Measurements from ENCODE around the gene TTC39A.

TTC39A gene

DNA sequence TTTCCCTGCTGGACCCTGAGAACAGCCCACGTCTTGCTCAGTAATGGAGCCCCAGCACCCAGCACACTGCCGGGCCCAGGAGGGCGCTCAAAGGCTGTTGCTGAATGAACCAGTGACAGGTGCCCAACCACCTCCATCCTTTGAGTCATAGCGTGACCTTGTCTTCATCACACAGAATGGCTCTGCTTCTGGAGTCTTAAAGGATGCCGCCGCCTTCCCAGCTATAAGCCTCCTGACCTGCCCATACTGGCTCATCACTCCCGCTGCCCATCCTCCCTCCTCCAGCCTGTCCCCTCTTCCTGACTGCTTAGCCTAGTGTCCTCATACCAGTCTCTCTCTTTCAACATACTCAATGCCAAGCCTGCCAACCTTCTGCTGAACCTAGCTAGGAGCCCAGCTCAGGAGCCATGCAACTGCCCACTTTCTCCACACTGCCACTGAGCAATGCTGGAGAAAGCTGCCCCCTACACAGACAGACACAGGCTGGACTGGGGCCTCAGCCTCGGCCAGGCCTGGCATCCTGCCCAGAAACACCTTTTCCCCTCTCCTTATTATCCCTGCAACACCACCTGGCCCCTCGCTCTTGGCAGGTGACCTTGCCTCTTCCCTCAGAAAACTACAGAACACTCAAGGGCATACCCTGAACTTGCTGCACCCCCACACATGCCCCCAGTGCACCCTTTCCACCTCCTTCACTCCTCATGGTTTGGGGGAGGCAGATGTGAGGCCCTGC is 14.1 kb downstream of the TTC39A start:
- in situ Hi-C loops (cut with MboI; ENCODE audit: low sequenced_read_pairs): no loop called here

DNA sequence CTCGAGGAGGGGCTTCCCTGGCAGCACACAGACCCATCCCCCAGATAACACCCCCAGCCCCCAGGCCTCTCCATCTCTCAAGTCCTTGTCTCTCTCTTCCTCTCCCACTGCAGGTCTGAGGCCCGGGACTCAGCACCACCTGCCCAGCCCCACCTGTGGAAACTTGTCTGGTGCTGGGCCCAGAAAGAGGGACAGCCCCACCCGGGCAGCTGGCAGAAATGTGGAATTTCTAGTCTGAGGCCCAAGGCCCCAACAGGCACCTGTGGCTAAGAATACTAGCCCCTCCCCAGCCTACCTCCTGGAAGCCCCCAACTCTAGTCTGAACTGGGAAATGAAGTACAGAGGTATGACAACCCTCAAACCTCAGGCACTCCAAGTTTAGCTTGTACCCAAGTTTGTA is 15.4 kb downstream of the TTC39A start:
- in situ Hi-C loops (cut with MboI; ENCODE audit: low sequenced_read_pairs): no loop called here

- in situ Hi-C loops (cut with MboI; ENCODE audit: low sequenced_read_pairs): no loop called here
These were observed 16.2 kb downstream of the TTC39A start for GRCh38 chr1:51313961-51314777.

GRCh38 chr1:51313268-51313852 is 17.0 kb downstream of the TTC39A start:
- in situ Hi-C loops (cut with MboI; ENCODE audit: low sequenced_read_pairs): no loop called here

DNA sequence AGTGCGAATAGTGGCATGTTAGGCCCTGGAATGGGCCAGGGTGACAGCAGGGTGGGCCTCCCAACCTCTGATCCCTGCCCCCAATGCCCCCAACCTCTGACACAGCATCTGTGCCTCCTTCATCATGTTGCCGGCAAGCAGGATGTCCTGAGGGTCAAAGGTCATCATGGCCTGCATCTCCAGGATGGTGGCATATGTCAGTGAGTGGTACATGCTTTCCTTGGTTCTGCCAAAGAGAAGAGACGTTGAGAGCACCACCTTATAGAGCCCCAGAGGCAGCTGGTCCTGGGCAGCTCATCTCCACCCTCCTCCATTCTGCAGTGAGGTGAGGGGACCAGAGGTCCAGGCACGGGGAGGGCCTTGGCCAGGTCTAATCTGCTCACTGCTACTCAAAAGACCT is 17.6 kb downstream of the TTC39A start:
- in situ Hi-C loops (cut with MboI; ENCODE audit: low sequenced_read_pairs): no loop called here

DNA sequence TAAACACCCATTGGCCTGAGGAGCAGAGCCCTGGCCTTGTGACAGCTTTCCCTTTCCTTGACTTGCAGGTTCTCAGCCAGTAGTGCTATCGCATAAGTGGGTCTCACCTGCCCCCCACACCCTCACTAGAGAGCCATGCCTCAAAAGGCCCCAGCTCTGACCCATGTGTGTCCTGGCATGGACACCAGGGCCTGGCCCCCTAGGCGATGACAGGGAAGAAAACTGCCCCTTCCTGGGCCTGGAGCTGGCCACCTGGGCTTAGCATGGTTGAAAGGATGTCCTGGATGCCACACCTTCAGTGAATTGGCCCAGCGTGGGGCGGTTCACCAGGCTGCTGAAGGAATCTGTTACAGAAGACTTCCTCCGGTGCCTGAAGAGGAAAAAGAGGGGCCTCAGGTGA is 18.5 kb downstream of the TTC39A start:
- in situ Hi-C loops (cut with MboI; ENCODE audit: low sequenced_read_pairs): no loop called here

DNA sequence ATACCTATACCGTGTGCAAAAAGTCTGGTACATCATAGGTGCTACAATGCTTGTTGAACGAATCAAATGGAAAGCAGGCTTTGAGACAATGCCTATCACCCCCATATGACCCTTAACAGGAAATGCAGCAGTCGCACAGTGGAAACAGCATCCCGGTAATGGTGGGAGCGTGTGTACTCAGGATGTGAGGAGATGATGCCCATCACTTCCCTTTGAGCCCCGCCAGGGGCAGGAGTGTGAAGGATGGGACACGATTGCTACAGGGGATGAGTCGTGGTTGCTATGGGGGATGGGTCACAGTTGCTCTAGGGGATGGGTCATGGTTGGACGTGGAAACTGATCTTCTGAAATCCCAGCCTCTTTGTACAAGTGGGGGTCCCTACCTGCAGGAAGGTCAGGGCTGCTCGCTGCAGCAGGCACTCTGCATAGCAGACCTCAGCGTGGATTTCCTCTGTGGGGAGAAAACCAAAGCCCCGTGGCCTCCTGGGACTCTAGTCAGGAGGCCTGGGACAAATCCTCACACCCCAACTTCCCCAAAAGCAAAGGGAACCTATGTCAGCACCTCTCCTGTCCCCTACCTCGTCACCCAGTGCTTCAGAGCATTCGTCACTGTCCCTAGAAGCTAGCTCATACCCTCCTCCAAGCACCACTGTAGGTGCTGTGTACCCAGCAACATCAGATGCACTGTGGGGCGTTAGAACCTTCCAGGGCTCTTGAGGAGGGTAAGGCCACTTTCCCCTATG is 19.3 kb downstream of the TTC39A start:
- in situ Hi-C loops (cut with MboI; ENCODE audit: low sequenced_read_pairs): no loop called here

DNA sequence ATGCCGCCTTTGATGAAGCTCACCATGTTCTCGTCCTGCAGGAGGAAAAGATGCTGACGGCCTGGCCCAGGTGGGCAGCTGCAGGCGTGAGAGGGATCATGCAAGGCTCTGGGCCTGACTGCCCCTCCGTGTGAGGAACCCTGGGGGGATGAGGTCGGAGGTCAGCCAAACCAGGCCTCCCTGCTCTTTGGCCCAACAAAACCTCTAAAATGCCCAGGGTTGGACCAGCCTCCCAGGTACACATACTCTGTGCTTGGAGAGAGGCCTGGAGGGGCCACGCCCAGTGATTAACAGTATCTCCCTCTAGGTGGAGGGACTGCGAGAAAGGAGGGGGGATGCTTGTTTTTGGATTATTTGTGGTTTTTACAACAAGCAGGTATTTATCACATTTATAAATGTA is 21.1 kb downstream of the TTC39A start:
- in situ Hi-C loops (cut with MboI; ENCODE audit: low sequenced_read_pairs): no loop called here

- in situ Hi-C loops (cut with MboI; ENCODE audit: low sequenced_read_pairs): no loop called here
These were observed 21.7 kb downstream of the TTC39A start for GRCh38 chr1:51308636-51309035.

GRCh38 chr1:51306950-51307349 is 23.4 kb downstream of the TTC39A start:
- in situ Hi-C loops (cut with MboI; ENCODE audit: low sequenced_read_pairs): no loop called here

DNA sequence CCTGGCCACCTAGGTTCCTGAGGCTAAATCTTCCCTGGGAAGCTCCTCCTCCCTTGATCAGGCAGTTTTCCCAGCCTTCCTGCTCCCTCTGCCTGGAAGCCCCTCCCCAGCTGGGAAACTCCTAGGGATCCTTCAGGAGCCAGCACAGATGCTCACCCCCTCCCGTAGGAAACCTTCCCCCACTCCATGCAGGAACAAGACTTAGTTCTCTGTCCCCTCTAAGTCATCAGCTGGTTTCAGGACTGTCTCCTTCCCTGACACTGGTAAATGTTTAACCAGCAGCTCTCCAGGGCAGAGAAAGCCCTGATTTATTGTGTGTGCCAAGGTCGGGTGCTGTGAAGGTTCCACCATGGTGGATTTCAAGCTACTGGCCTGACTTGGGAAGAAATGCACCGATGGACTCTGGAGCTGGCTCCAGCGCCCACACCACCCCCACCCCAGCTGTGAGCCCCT is 25.0 kb downstream of the TTC39A start:
- in situ Hi-C loops (cut with MboI; ENCODE audit: low sequenced_read_pairs): no loop called here

GRCh38 chr1:51304360-51304759 is 26.0 kb downstream of the TTC39A start:
- in situ Hi-C loops (cut with MboI; ENCODE audit: low sequenced_read_pairs): no loop called here

GRCh38 chr1:51303751-51304251 is 26.6 kb downstream of the TTC39A start:
- in situ Hi-C loops (cut with MboI; ENCODE audit: low sequenced_read_pairs): no loop called here

GRCh38 chr1:51303315-51303714 is 27.0 kb downstream of the TTC39A start:
- in situ Hi-C loops (cut with MboI; ENCODE audit: low sequenced_read_pairs): no loop called here

- in situ Hi-C loops (cut with MboI; ENCODE audit: low sequenced_read_pairs): no loop called here
These were observed 27.6 kb downstream of the TTC39A start for GRCh38 chr1:51302746-51303145.

DNA sequence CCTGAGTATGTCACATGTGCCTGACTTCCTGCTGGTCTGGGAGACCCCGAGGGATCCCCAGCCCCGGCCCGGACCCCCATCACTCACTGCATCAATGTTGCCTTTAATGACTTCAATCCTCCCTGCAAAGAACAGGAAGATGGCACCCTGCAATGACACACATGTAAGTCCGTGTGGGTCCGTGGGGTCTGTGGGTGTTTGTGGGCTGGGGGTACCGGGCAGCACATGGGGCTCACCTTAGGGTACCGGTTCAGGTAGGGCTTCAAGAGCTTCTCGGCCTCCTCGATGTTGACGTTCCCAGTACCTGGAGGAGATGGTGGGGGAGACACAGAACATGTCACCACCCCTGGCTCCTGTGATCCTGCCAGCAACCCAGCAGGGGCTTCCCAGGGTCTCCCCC is 28.1 kb downstream of the TTC39A start:
- in situ Hi-C loops (cut with MboI; ENCODE audit: low sequenced_read_pairs): no loop called here

DNA sequence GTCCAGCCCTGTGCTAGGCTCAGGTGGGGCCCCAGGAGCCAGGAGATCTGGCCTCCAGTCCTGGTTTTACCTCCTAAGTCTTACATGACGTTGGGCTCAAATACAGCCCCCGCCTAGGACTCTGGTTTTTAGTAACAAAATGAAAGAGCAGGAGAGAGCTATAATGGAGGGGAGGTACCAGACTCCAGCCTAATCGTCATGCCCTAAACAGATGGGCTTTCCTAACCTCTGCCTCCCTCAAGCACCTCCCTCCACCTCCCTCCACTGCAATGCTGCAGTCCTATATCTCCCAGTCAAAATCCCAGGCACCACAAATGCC is 28.6 kb downstream of the TTC39A start:
- in situ Hi-C loops (cut with MboI; ENCODE audit: low sequenced_read_pairs): no loop called here

- in situ Hi-C loops (cut with MboI; ENCODE audit: low sequenced_read_pairs): no loop called here
These were observed 29.1 kb downstream of the TTC39A start for GRCh38 chr1:51301152-51301843.

DNA sequence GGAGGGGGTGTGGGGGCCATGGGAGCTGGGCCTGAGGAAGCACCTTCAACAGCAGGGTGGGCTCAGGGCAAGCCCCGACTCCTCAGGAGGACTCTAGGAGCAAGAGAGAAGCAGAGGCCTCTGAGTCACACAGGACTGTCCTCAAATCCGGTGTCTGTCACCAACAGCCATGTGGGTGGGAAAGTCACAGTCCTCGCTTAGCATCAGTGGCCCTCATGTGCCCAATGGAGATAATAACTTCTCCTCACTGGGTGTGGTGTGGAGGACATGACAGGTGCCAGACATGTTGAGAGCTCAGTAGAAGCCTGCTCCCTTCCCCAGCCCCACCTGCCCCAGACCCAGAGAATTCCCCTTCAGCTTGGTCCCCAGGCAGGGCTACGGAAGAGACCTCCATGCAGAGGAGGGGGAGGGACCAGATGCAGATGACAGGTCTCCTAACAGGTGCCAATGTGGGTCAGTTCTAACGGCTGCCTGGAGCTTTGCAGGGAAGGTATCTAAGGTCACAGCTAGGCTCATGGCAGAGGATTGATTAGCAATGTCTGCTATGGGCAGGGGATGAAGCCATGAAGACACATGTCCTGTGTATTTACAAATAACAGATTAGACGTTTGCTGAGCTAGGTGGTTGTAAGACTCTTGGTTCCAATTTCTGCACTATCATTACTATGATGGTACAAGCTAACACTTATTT is 30.2 kb downstream of the TTC39A start:
- in situ Hi-C loops (cut with MboI; ENCODE audit: low sequenced_read_pairs): no loop called here

Data from HL-60/S4 treated with phorbol 12-myristate 13-acetate at 8.2 ng/mL for 4 days and 3 days (cell line).